GM19240 (cell line): ENCODE data around the gene PIGN.
"Not testable (repeated sequence)": the region's sequence is repeated elsewhere in the genome, so short reads cannot be mapped to it uniquely, and the experiment has no call there.

ENCODE experiments used
- DNase-seq: peaks from one replicate; pipeline ENCODE4 v3.0.0; 2011; ENCODE audit warnings: low spot score; ENCODE audit not compliant: insufficient read length

Gene PIGN

GRCh38 chr18:62061821-62062478, 124.9 kb downstream of the PIGN start:
- DNase-seq, result no peak

- DNase-seq, result no peak
Measured at GRCh38 chr18:62060820-62061219, 126.0 kb downstream of the PIGN start.

- DNase-seq, result no peak
Measured at GRCh38 chr18:62054929-62055498, 131.8 kb downstream of the PIGN start.

GRCh38 chr18:62048279-62048678, 138.6 kb downstream of the PIGN start:
- DNase-seq, result no peak

- no peak for DNase-seq
Measured at GRCh38 chr18:62045316-62045715, 141.5 kb downstream of the PIGN start.

GRCh38 chr18:62044490-62045000, 142.3 kb downstream of the PIGN start:
- no peak for DNase-seq

GRCh38 chr18:62037989-62038778, 148.7 kb downstream of the PIGN start:
- no peak for DNase-seq

GRCh38 chr18:62037012-62037742, 149.7 kb downstream of the PIGN start:
- DNase-seq, result no peak

GRCh38 chr18:62034286-62034685, 152.6 kb downstream of the PIGN start:
- not testable (repeated sequence) for DNase-seq

- no peak for DNase-seq
Measured at GRCh38 chr18:62033756-62034155, 153.1 kb downstream of the PIGN start.

- no peak for DNase-seq
Measured at GRCh38 chr18:62033207-62033606, 153.6 kb downstream of the PIGN start.

GRCh38 chr18:62030091-62030985, 156.5 kb downstream of the PIGN start:
- DNase-seq, result no peak

GRCh38 chr18:62028715-62029114, 158.1 kb downstream of the PIGN start:
- no peak for DNase-seq

- DNase-seq, result no peak
Measured at GRCh38 chr18:62027914-62028520, 158.8 kb downstream of the PIGN start.

GRCh38 chr18:62026586-62026985, 160.3 kb downstream of the PIGN start:
- DNase-seq, result no peak

- DNase-seq, result no peak
Measured at GRCh38 chr18:62024983-62025382, 161.9 kb downstream of the PIGN start.

- no peak for DNase-seq
Measured at GRCh38 chr18:62023536-62023935, 163.3 kb downstream of the PIGN start.

GRCh38 chr18:62018759-62019041, 168.2 kb downstream of the PIGN start:
- DNase-seq, result no peak

GRCh38 chr18:62018034-62018758, 168.7 kb downstream of the PIGN start:
- no peak for DNase-seq

GRCh38 chr18:62017618-62018017, 169.2 kb downstream of the PIGN start:
- no peak for DNase-seq
